HUES6 (cell line): ENCODE measurements around the gene ZNF141.

Experiments used
- H3K27ac ChIP-seq: 2 replicates; pipeline ENCODE4 v1.7.0; 2013; ENCODE audit warnings: low read depth, mild to moderate bottlenecking, low read length, inconsistent platforms
- H3K27me3 ChIP-seq: 2 replicates; pipeline ENCODE4 v1.6.1; 2013; ENCODE audit warnings: low read length; ENCODE audit not compliant: control insufficient read depth, insufficient read depth
- H3K36me3 ChIP-seq: 2 replicates; pipeline ENCODE4 v1.6.1; 2013; ENCODE audit warnings: low read length; ENCODE audit not compliant: control insufficient read depth, insufficient read depth
- H3K4me1 ChIP-seq: 2 replicates; pipeline ENCODE4 v1.6.1; 2013; ENCODE audit warnings: low read length; ENCODE audit not compliant: control insufficient read depth, insufficient read depth
- H3K4me3 ChIP-seq: 2 replicates; pipeline ENCODE4 v1.5.1; 2013; ENCODE audit warnings: low read depth, low read length
- H3K9ac ChIP-seq: one replicate; pipeline ENCODE4 v1.6.1; 2013; ENCODE audit warnings: mild to moderate bottlenecking, low read length
- H3K9me3 ChIP-seq: 2 replicates; pipeline ENCODE4 v1.6.1; 2013; ENCODE audit warnings: low read depth, low read length; ENCODE audit not compliant: control insufficient read depth, insufficient read depth

ZNF141 gene

GRCh38 chr4:335515-335914 is 2.1 kb upstream of the ZNF141 start:
- no peak overlapping the region for H3K27ac ChIP-seq
- H3K4me1 ChIP-seq: no peaks in the 10 kb centered on the region
- peaks cover 19% of the 10 kb centered on the region for H3K27me3 ChIP-seq
- H3K9ac ChIP-seq: no peak overlapping the region
- peaks cover 14% of the 10 kb centered on the region; the same call in 1 of the 2 replicates for H3K9me3 ChIP-seq
- peaks cover 16% of the 10 kb centered on the region for H3K36me3 ChIP-seq
- no peak overlapping the region for H3K4me3 ChIP-seq

- H3K4me3 ChIP-seq: peak overlapping the region; percentile 75
- no peaks in the 10 kb centered on the region for H3K4me1 ChIP-seq
- H3K27me3 ChIP-seq: peaks cover 19% of the 10 kb centered on the region
- H3K27ac ChIP-seq: no peak overlapping the region
- H3K9me3 ChIP-seq: peaks cover 15% of the 10 kb centered on the region; the same call in 1 of the 2 replicates
- H3K9ac ChIP-seq: peak overlapping the region; percentile 79
- H3K36me3 ChIP-seq: peaks cover 19% of the 10 kb centered on the region
These were observed 1.3 kb upstream of the ZNF141 start for GRCh38 chr4:336099-336892.

GRCh38 chr4:336893-337142 is 796 bp upstream of the ZNF141 start:
- H3K4me1 ChIP-seq: no peaks in the 10 kb centered on the region
- H3K27ac ChIP-seq: no peak overlapping the region
- peaks cover 20% of the 10 kb centered on the region for H3K36me3 ChIP-seq
- peak overlapping the region; percentile 79 for H3K9ac ChIP-seq
- H3K27me3 ChIP-seq: peaks cover 19% of the 10 kb centered on the region
- H3K4me3 ChIP-seq: peak overlapping the region; percentile 75
- peaks cover 19% of the 10 kb centered on the region; the same call in 1 of the 2 replicates for H3K9me3 ChIP-seq

- H3K4me1 ChIP-seq: no peaks in the 10 kb centered on the region
- H3K9me3 ChIP-seq: peaks cover 24% of the 10 kb centered on the region; the same call in 1 of the 2 replicates
- peak overlapping the region; percentile 75 for H3K4me3 ChIP-seq
- peaks cover 19% of the 10 kb centered on the region for H3K27me3 ChIP-seq
- peak overlapping the region; percentile 92 for H3K9ac ChIP-seq
- peak overlapping the region; percentile 61; the same call in 1 of the 2 replicates for H3K27ac ChIP-seq
- H3K36me3 ChIP-seq: peaks cover 31% of the 10 kb centered on the region
These were observed 531 bp downstream of the ZNF141 start for GRCh38 chr4:337932-338758.

GRCh38 chr4:338759-339097 is 1.1 kb downstream of the ZNF141 start:
- H3K36me3 ChIP-seq: peaks cover 34% of the 10 kb centered on the region
- H3K4me3 ChIP-seq: peak overlapping the region; percentile 75
- no peaks in the 10 kb centered on the region for H3K4me1 ChIP-seq
- H3K27me3 ChIP-seq: peaks cover 19% of the 10 kb centered on the region
- H3K9me3 ChIP-seq: peaks cover 24% of the 10 kb centered on the region; the same call in 1 of the 2 replicates
- peak overlapping the region; percentile 92 for H3K9ac ChIP-seq
- H3K27ac ChIP-seq: no peak overlapping the region

- H3K9ac ChIP-seq: no peak overlapping the region
- H3K36me3 ChIP-seq: peaks cover 47% of the 10 kb centered on the region
- H3K4me1 ChIP-seq: no peaks in the 10 kb centered on the region
- H3K27ac ChIP-seq: no peak overlapping the region
- peaks cover 15% of the 10 kb centered on the region for H3K27me3 ChIP-seq
- no peak overlapping the region for H3K4me3 ChIP-seq
- H3K9me3 ChIP-seq: peaks cover 24% of the 10 kb centered on the region; the same call in 1 of the 2 replicates
These were observed 2.4 kb downstream of the ZNF141 start for GRCh38 chr4:340011-340410.

GRCh38 chr4:373062-373839 is 35.6 kb downstream of the ZNF141 start:
- 0 out of 2 replicates have a peak overlapping the region, but pooled peaks have one; percentile 8 for H3K4me3 ChIP-seq
- H3K9me3 ChIP-seq: peaks cover 86% of the 10 kb centered on the region

GRCh38 chr4:374298-375160 is 36.9 kb downstream of the ZNF141 start:
- Histone ChIP-seq H3K4me3 (no peak overlapping the region), H3K27ac (no peak overlapping the region), H3K9me3 (peaks cover 85% of the 10 kb centered on the region), H3K27me3 (no peaks in the 10 kb centered on the region), H3K9ac (no peak overlapping the region), H3K36me3 (peaks cover 59% of the 10 kb centered on the region), H3K4me1 (no peaks in the 10 kb centered on the region)

More at GRCh38 chr4:373062-373839, 35.6 kb downstream of the ZNF141 start:
- H3K27me3 ChIP-seq: no peaks in the 10 kb centered on the region
- peaks cover 61% of the 10 kb centered on the region for H3K36me3 ChIP-seq
- H3K27ac ChIP-seq: no peak overlapping the region
- no peak overlapping the region for H3K9ac ChIP-seq
- H3K4me1 ChIP-seq: no peaks in the 10 kb centered on the region

- Histone ChIP-seq H3K9ac (no peak overlapping the region), H3K36me3 (0 out of 2 replicates have a peak, but pooled peaks cover 4% of the 10 kb centered on the region), H3K27ac (no peak overlapping the region), H3K27me3 (no peaks in the 10 kb centered on the region), H3K9me3 (peaks cover 71% of the 10 kb centered on the region), H3K4me1 (no peaks in the 10 kb centered on the region), H3K4me3 (no peak overlapping the region)
These were observed 46.8 kb downstream of the ZNF141 start for GRCh38 chr4:384311-385010.
